NB4 (cell line): Measurements from ENCODE around the gene SGPP2.

ENCODE experiments used
- DNase-seq: peaks from one replicate; pipeline ENCODE4 v3.0.0; 2010; ENCODE audit warnings: low read depth
- H3K4me3 ChIP-seq: one replicate; pipeline ENCODE4 v1.5.1; 2011; ENCODE audit warnings: mild to moderate bottlenecking, low read depth, low read length, moderate library complexity
- MYC ChIP-seq: IDR thresholded peaks from 2 replicates; pipeline ENCODE4 v1.6.1; 2011; ENCODE audit warnings: low read depth, low read length
- POLR2A ChIP-seq: IDR thresholded peaks from 2 replicates; pipeline ENCODE4 v1.6.1; 2011; ENCODE audit warnings: mild to moderate bottlenecking; ENCODE audit not compliant: insufficient read length; ENCODE audit errors: extremely low read depth
- TF ChIP-seq, protein P1 (sequence below): IDR thresholded peaks from one replicate; pipeline ENCODE4 v1.5.1; 2012; ENCODE audit warnings: low read depth, low read length
- TF ChIP-seq, protein P2 (sequence below): IDR thresholded peaks from 2 replicates; pipeline ENCODE4 v1.6.1; 2011; ENCODE audit warnings: low read depth, low read length

The SGPP2 gene

DNA sequence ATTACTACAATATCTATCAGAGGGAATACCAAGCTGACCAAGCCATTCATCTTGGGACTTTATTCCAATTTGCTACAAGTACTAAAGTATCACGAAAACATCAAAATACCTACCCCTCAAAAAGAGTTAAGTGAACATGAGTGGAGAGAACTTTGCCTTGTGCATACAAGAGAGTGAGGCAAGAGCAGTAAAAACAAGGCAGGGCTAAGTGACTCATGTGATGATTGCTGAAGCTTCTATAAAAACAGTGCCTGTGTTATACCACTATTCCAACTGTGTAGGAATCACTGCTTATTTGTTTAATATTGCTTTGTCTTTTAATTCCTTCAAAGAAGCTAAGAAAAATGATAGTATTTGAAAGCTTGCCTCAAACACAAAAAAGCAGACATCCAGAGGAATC is 170.3 kb downstream of the SGPP2 start:
- peak; percentile 14 for DNase-seq
- TF ChIP-seq, protein P1, sequence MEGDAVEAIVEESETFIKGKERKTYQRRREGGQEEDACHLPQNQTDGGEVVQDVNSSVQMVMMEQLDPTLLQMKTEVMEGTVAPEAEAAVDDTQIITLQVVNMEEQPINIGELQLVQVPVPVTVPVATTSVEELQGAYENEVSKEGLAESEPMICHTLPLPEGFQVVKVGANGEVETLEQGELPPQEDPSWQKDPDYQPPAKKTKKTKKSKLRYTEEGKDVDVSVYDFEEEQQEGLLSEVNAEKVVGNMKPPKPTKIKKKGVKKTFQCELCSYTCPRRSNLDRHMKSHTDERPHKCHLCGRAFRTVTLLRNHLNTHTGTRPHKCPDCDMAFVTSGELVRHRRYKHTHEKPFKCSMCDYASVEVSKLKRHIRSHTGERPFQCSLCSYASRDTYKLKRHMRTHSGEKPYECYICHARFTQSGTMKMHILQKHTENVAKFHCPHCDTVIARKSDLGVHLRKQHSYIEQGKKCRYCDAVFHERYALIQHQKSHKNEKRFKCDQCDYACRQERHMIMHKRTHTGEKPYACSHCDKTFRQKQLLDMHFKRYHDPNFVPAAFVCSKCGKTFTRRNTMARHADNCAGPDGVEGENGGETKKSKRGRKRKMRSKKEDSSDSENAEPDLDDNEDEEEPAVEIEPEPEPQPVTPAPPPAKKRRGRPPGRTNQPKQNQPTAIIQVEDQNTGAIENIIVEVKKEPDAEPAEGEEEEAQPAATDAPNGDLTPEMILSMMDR, result no peak

DNA sequence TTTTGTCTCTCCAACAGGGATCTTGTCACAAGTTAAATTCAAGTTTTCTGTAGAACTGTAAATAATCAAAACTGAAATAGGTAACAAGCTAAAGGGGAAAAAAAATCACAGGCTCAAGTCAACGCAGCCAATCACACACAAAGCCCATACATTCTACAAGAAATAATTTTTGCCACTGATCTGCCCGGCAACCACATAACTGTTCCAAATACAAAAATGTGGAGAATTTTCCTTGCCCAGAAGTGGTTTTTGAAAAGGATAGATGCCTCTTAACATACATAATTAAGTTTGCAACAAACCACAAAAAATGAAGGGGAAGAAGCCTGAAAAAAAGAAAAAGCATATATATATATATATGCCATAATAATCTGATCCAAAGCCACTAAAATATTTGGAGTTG is 171.2 kb downstream of the SGPP2 start:
- TF ChIP-seq, protein P2, sequence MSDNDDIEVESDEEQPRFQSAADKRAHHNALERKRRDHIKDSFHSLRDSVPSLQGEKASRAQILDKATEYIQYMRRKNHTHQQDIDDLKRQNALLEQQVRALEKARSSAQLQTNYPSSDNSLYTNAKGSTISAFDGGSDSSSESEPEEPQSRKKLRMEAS, result no peak
- no peak for TF ChIP-seq POLR2A
- TF ChIP-seq MYC, result no peak
- TF ChIP-seq, protein P1, result no peak
- DNase-seq, result no peak
- no peak overlapping the region for H3K4me3 ChIP-seq

More for the DNA sequence above, 170.3 kb downstream of the SGPP2 start:
- H3K4me3 ChIP-seq, result no peak overlapping the region

DNA sequence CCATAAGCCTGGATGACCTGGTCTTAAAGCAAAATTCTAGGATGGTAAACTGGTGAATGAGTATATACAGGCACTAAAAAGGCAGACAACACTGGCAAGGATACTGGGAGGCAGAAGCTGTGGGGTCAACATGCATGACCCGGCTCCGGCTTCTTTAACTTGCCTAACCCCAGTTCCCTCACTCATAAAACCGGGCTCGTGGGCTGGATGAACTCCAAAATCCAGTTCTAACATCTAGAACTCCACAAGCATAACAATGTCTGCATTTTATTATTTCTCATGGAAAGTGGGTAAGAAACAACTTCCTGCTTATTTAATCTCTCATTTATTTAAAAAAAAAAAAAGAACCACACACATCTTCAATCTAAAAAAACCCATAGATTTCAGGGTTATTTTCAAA is 174.3 kb downstream of the SGPP2 start:
- no peak for DNase-seq
- H3K4me3 ChIP-seq, result no peak overlapping the region
- no peak for TF ChIP-seq POLR2A
- no peak for TF ChIP-seq MYC
- TF ChIP-seq, protein P1, result no peak
- TF ChIP-seq, protein P2, result no peak

DNA sequence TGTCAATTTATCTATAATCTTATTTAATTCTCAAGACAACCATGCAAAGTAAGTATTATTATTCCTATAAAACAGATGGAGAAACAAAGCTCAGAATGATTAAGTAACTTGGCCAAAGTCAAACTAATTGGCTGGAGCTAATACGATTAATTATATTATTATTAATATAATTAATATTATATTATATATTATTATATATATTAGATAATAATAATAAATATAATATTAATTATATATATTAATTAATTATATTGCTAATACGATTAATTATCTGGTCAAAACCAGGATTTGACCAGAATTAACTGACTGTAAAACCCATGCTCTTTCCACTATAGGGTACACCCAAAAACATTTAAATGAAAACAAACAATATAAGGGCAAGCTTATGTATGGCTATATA is 179.2 kb downstream of the SGPP2 start:
- TF ChIP-seq, protein P1, result no peak
- TF ChIP-seq POLR2A (no peak), MYC (no peak)
- TF ChIP-seq, protein P2, result no peak
- no peak for DNase-seq
- H3K4me3 ChIP-seq, result no peak overlapping the region

DNA sequence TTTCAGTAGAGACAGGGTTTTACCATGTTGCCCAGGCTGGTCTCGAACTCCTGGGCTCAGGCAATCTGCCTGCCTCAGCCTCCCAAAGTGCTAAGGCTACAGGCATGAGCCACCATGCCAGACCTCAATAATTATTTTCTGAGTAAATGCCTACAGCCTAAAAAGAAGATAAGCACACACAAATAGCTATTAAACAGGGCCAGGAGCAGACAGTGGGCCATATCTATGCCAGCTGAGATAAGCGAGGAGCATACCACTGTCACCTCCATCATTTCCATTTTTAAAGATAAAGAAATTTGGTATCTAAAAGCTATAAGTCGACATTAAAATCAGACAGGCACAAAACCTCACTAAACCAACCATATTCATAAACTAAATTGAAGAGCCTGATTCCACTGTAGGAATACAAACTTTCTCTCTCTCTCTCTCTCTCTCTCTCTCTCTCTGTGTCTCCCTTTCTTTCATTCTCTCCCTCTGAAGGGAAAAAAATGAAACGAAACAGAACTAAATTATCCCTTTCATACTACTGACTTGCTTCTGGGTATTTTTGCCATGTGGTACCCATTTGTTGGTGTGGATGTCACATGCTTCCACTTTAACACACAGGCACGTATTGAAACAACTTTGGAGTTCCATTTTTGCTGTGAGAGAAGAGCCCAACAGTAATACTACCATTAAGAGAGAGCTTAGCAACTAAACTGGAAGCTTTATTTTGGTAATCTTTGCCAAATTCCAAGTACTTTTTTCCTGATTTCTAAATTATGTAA is 180.6 kb downstream of the SGPP2 start:
- no peak for DNase-seq

More for the DNA sequence above, 180.6 kb downstream of the SGPP2 start:
- H3K4me3 ChIP-seq, result no peak overlapping the region
- no peak for TF ChIP-seq MYC
- TF ChIP-seq POLR2A, result no peak
- TF ChIP-seq, protein P1, result no peak
- TF ChIP-seq, protein P2, result no peak
